ENCODE results near the gene SYT13.
"Not testable (repeated sequence)": the region's sequence is repeated elsewhere in the genome, so short reads cannot be mapped to it uniquely, and the experiment has no call there.

The SYT13 gene

GRCh38 chr11:45274206-45274605, 11.9 kb downstream of the SYT13 start:
- DNase-seq (ENCODE audit: low read depth): no peak

- DNase-seq (ENCODE audit: low read depth): no peak
These were observed 12.6 kb downstream of the SYT13 start for GRCh38 chr11:45273509-45273908.

- DNase-seq (ENCODE audit: low read depth): no peak
These were observed 13.4 kb downstream of the SYT13 start for GRCh38 chr11:45272701-45273100.

GRCh38 chr11:45270946-45271716, 15.0 kb downstream of the SYT13 start:
- DNase-seq (ENCODE audit: low read depth): no peak

- no peak for DNase-seq (ENCODE audit: low read depth)
These were observed 16.5 kb downstream of the SYT13 start for GRCh38 chr11:45269678-45270077.

GRCh38 chr11:45267652-45268299, 18.4 kb downstream of the SYT13 start:
- no peak for DNase-seq (ENCODE audit: low read depth)

- DNase-seq (ENCODE audit: low read depth): no peak
These were observed 19.1 kb downstream of the SYT13 start for GRCh38 chr11:45267052-45267451.

GRCh38 chr11:45266676-45267020, 19.5 kb downstream of the SYT13 start:
- no peak for DNase-seq (ENCODE audit: low read depth)

- no peak for DNase-seq (ENCODE audit: low read depth)
These were observed 20.0 kb downstream of the SYT13 start for GRCh38 chr11:45265969-45266675.

GRCh38 chr11:45264839-45265515, 21.2 kb downstream of the SYT13 start:
- DNase-seq (ENCODE audit: low read depth): no peak

- no peak for DNase-seq (ENCODE audit: low read depth)
These were observed 22.4 kb downstream of the SYT13 start for GRCh38 chr11:45263773-45264172.

GRCh38 chr11:45262900-45263299, 23.2 kb downstream of the SYT13 start:
- DNase-seq (ENCODE audit: low read depth): no peak

GRCh38 chr11:45260071-45260470, 26.1 kb downstream of the SYT13 start:
- DNase-seq (ENCODE audit: low read depth): no peak

GRCh38 chr11:45259592-45259991, 26.5 kb downstream of the SYT13 start:
- no peak for DNase-seq (ENCODE audit: low read depth)

- no peak for DNase-seq (ENCODE audit: low read depth)
These were observed 27.1 kb downstream of the SYT13 start for GRCh38 chr11:45258982-45259530.

GRCh38 chr11:45254070-45254469, 32.1 kb downstream of the SYT13 start:
- DNase-seq (ENCODE audit: low read depth): no peak

- no peak for DNase-seq (ENCODE audit: low read depth)
These were observed 32.5 kb downstream of the SYT13 start for GRCh38 chr11:45253640-45254039.

- DNase-seq (ENCODE audit: low read depth): no peak
These were observed 33.3 kb downstream of the SYT13 start for GRCh38 chr11:45252877-45253276.

GRCh38 chr11:45252134-45252856, 33.8 kb downstream of the SYT13 start:
- DNase-seq (ENCODE audit: low read depth): no peak

GRCh38 chr11:45250035-45250718, 36.0 kb downstream of the SYT13 start:
- no peak for DNase-seq (ENCODE audit: low read depth)

GRCh38 chr11:45249372-45249771, 36.8 kb downstream of the SYT13 start:
- not testable (repeated sequence) for DNase-seq (ENCODE audit: low read depth)
